Liver (tissue), 3 donors: ENCODE results near the gene NLGN3.

Source experiments
- CTCF ChIP-seq: fragments of 150-350 bp; IDR thresholded peaks from 2 replicates; pipeline ENCODE4 v1.5.1; 2017; ENCODE audit warnings: improper control_type of control experiment, low read depth, low read length; ENCODE audit not compliant: missing input control
- EGR1 ChIP-seq, 2 donors: IDR thresholded peaks; 2 replicates each; pipeline ENCODE4 v1.6.1; 2016 to 2018; ENCODE audit warnings: antibody characterized with exemption in 2 of 2, low read depth in 2 of 2
- FOXA1 ChIP-seq: IDR thresholded peaks from 2 replicates; pipeline ENCODE4 v1.6.1; 2016; ENCODE audit warnings: antibody characterized with exemption
- GABPA ChIP-seq, 2 donors: IDR thresholded peaks in 1 of 2; conservative IDR thresholded peaks in 1 of 2; 2 replicates each; pipeline ENCODE4 v1.6.1; 2016; ENCODE audit warnings: antibody characterized with exemption in 2 of 2, mild to moderate bottlenecking in 1 of 2, moderate library complexity in 1 of 2
- NR2F2 ChIP-seq: IDR thresholded peaks from 2 replicates; pipeline ENCODE4 v1.6.1; 2016; ENCODE audit warnings: antibody characterized with exemption
- RAD21 ChIP-seq, 2 donors: IDR thresholded peaks; 2 replicates each; pipeline ENCODE4 v1.6.1; 2016; ENCODE audit warnings: antibody characterized with exemption in 2 of 2, mild to moderate bottlenecking in 2 of 2
- REST ChIP-seq: IDR thresholded peaks from 2 replicates; pipeline ENCODE4 v1.6.1; 2016; ENCODE audit warnings: antibody characterized with exemption, mild to moderate bottlenecking
- SP1 ChIP-seq: IDR thresholded peaks from 2 replicates; pipeline ENCODE4 v1.6.1; 2018; ENCODE audit warnings: antibody characterized with exemption, mild to moderate bottlenecking
- YY1 ChIP-seq: IDR thresholded peaks from 2 replicates; pipeline ENCODE4 v1.6.1; 2016; ENCODE audit warnings: antibody characterized with exemption, mild to moderate bottlenecking
- donor health status: healthy.
- donor health status: healthy.

DNA sequence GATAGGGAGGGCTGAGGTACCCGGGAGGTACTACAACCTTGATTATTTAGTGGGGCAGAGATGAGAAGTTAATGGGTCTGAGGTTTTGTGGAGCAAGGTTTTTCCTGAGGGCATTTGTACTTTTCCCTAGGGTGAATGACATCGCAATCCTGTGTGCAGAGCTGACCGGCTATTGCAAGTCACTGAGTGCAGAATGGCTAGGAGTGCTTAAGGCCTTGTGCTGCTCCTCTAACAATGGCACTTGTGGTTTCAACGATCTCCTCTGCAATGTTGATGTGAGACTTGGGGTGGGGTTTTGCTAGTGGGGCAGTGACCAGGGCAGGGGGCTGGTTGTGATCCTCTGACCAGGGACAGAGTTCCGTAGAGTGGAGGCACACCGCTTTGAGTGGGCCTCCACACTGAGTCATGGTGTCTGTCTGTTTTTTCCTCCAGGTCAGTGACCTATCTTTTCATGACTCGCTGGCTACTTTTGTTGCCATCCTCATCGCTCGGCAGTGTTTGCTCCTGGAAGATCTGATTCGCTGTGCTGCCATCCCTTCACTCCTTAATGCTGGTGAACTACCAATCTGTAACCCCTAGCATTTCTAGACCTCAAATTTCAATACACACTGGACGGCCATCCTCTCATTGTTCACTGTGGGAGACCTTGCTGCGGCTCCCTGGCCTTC lies 16.3 kb upstream of the NLGN3 start:
- no peak for TF ChIP-seq CTCF
- no peak for TF ChIP-seq GABPA (IDR thresholded peaks at IDR 0.05 in 1 of 2, conservative IDR thresholded peaks at IDR 0.05 in 1 of 2)
- TF ChIP-seq EGR1 (IDR thresholded peaks at IDR 0.05; ENCODE audit: low read depth in 2 of 2) = no peak
- TF ChIP-seq REST = no peak
- TF ChIP-seq NR2F2 = no peak
- TF ChIP-seq RAD21 (IDR thresholded peaks at IDR 0.05) = no peak
- no peak for TF ChIP-seq SP1
- no peak for TF ChIP-seq YY1
- no peak for TF ChIP-seq FOXA1
